GM12878 (cell line): ENCODE results near the gene FERMT3. TPM values are rescaled to one million over a fixed set of nuclear protein-coding genes. Genes with fewer than 3 reads are reported as not detected.

Source experiments
- ATAC-seq: fragments of 200-7000 bp; cut with Tn5 transposase; 3 replicates; pipeline ENCODE4 v1.9.1; 2020; ENCODE audit warnings: mild to moderate bottlenecking, moderate library complexity
- BruUV-seq: library from RNA; stranded (reverse); fragments of 400-500 nt; replicated peaks from 2 replicates; lab custom pipeline; 2021; lab: Mats Ljungman, UMichigan
- CTCF ChIA-PET: fragments of 300-600 bp; sonication (Branson Sonifier 250); formaldehyde crosslinking; extraction: SDS; loops from one replicate; lab custom pipeline; 2021; ENCODE audit warnings: inconsistent platforms; lab: Yijun Ruan, JAX
- POLR2A ChIA-PET: fragments of 350-600 bp; formaldehyde crosslinking; extraction: SDS; loops from one replicate; lab custom pipeline; 2021; ENCODE audit warnings: inconsistent platforms; lab: Charles Lee
- RAD21 ChIA-PET: fragments of 300-600 bp; sonication (Branson Sonifier 250); formaldehyde crosslinking; loops from one replicate; lab custom pipeline; 2023; ENCODE audit warnings: antibody characterized with exemption; ENCODE audit not compliant: unreplicated experiment; lab: Charles Lee
- SMC1A ChIA-PET: fragments of 300-600 bp; sonication (Branson Sonifier 250); formaldehyde crosslinking; loops from one replicate; lab custom pipeline; 2023; ENCODE audit not compliant: unreplicated experiment, uncharacterized antibody; lab: Charles Lee
- DNase-seq: peaks from one replicate; pipeline ENCODE4 v3.0.0-alpha.2; 2011; ENCODE audit warnings: low read depth, low spot score
- FAIRE-seq: peaks from 3 replicates; lab custom pipeline; 2011; peaks lifted over from hg19 to GRCh38; lab: Jason Lieb, UNC
- H2AFZ ChIP-seq: 2 replicates; pipeline ENCODE4 v1.6.0; 2011; ENCODE audit warnings: low read depth, low read length, control low read depth; ENCODE audit not compliant: control insufficient read depth
- H3K27ac ChIP-seq: 2 replicates; pipeline ENCODE4 v1.5.1; 2011; ENCODE audit warnings: control low read depth; ENCODE audit not compliant: control insufficient read depth, insufficient read depth
- H3K27me3 ChIP-seq, 2 experiments: replicated peaks in 1 of 2; 2 replicates each; pipeline versions ENCODE4 v1.6.0 to v1.6.1; 2011; ENCODE audit warnings: low read length in 1 of 2; ENCODE audit not compliant: control insufficient read depth in 2 of 2, insufficient read depth in 2 of 2
- H3K36me3 ChIP-seq, 2 experiments: 2 replicates each; pipeline ENCODE4 v1.5.1; 2011; ENCODE audit warnings: low read length in 1 of 2; ENCODE audit not compliant: control insufficient read depth in 2 of 2, insufficient read depth in 2 of 2
- H3K4me1 ChIP-seq: 2 replicates; pipeline ENCODE4 v1.6.1; 2011; ENCODE audit warnings: mild to moderate bottlenecking, low read length, moderate library complexity, mixed read lengths; ENCODE audit not compliant: control insufficient read depth, insufficient read depth
- H3K4me2 ChIP-seq: 2 replicates; pipeline ENCODE4 v1.6.0; 2011; ENCODE audit warnings: control low read depth; ENCODE audit not compliant: control insufficient read depth, insufficient read depth
- H3K4me3 ChIP-seq: fragments of 200-600 bp; sonication (generic); 2 replicates; pipeline ENCODE4 v1.5.1; 2016
- H3K79me2 ChIP-seq: 2 replicates; pipeline ENCODE4 v1.6.0; 2011; ENCODE audit warnings: low read length; ENCODE audit not compliant: control insufficient read depth, insufficient read depth
- H3K9ac ChIP-seq: 2 replicates; pipeline ENCODE4 v1.8.0; 2011; ENCODE audit warnings: low read length, control low read depth, mixed read lengths; ENCODE audit not compliant: control insufficient read depth, insufficient read depth
- H3K9me3 ChIP-seq: replicated peaks from 3 replicates; pipeline ENCODE4 v1.5.1; 2011; ENCODE audit warnings: mild to moderate bottlenecking, low read length; ENCODE audit not compliant: control insufficient read depth, insufficient read depth
- H4K20me1 ChIP-seq: 2 replicates; pipeline ENCODE4 v1.6.0; 2011; ENCODE audit not compliant: control insufficient read depth, insufficient read depth
- HCFC1 ChIP-seq: fragments of 150-350 bp; IDR thresholded peaks from 2 replicates; pipeline ENCODE4 v1.6.1; 2014; ENCODE audit warnings: low read length
- MYC ChIP-seq: IDR thresholded peaks from 2 replicates; pipeline ENCODE4 v1.6.1; 2011; ENCODE audit warnings: mild to moderate bottlenecking, low read length, moderate library complexity, inconsistent platforms; ENCODE audit not compliant: insufficient read depth, insufficient replicate concordance, insufficient read length, severe bottlenecking
- POLR2AphosphoS5 ChIP-seq: IDR thresholded peaks from 2 replicates; pipeline ENCODE4 v1.6.1; 2011; ENCODE audit warnings: mild to moderate bottlenecking, low read length, inconsistent platforms
- SREBF2 ChIP-seq: IDR thresholded peaks from 2 replicates; pipeline ENCODE4 v1.6.1; 2012; ENCODE audit warnings: mild to moderate bottlenecking, low read length
- SUPT20H ChIP-seq: IDR thresholded peaks from 2 replicates; pipeline ENCODE4 v1.6.1; 2011; ENCODE audit warnings: low read depth, mild to moderate bottlenecking, low read length, moderate library complexity, borderline replicate concordance; ENCODE audit not compliant: control insufficient read depth
- TARDBP ChIP-seq: IDR thresholded peaks from 2 replicates; pipeline ENCODE4 v1.6.1; 2016; ENCODE audit warnings: borderline replicate concordance
- ZNF207 ChIP-seq: fragments of 450-650 bp; IDR thresholded peaks from 2 replicates; pipeline ENCODE4 v1.6.1; 2014; ENCODE audit warnings: antibody characterized with exemption, mild to moderate bottlenecking, borderline replicate concordance
- ZNF384 ChIP-seq: IDR thresholded peaks from 2 replicates; pipeline ENCODE4 v1.6.1; 2012; ENCODE audit warnings: low read depth, mild to moderate bottlenecking, low read length, improper control_type of control experiment, borderline replicate concordance
- WGBS: methylation state at CpG from one replicate; pipeline ENCODE4 v1.1.6; 2016; ENCODE audit warnings: low lambda C conversion rate; ENCODE audit not compliant: insufficient replicate concordance, insufficient coverage; ENCODE audit errors: missing lambda C conversion rate; 5-methylcytosine and 5-hydroxymethylcytosine counted together
- in situ Hi-C: fragments of 300-500 bp; cut with MboI; formaldehyde crosslinking; loops from 9 replicates; pipeline ENCODE4 v1.14.3; 2018; ENCODE audit warnings: mixed read lengths
- intact Hi-C: fragments of 100-400 bp; cut with micrococcal nuclease; formaldehyde crosslinking; loops from one replicate; pipeline ENCODE4 v1.14.2; 2022; ENCODE audit not compliant: unreplicated experiment
- polyA plus RNA-seq, 11 experiments: library from polyadenylated mRNA; depleted of rRNA in 4 of 11; unstranded in 6 of 11; stranded (reverse) in 5 of 11; fragments of >200 nt; fragmentation: Nextera tagmentation in 4 of 11; fragmentation: Illumina TruSeq in 1 of 11; extraction: Ambion mirVana in 4 of 11; extraction: Trizol in 1 of 11; gene quantifications; 1 replicate in 1 of 11; 2 replicates in 10 of 11; pipeline versions ENCODE4 v1.2.1 to v1.2.3, GENCODE V29; 2011 to 2016; ENCODE audit warnings: inconsistent platforms in 2 of 11, missing spikeins in 2 of 11, low read depth in 1 of 11
- total RNA-seq, 4 experiments: library from RNA; depleted of rRNA in 3 of 4; stranded (reverse); fragments of >200 nt in 3 of 4; fragmentation: Illumina TruSeq in 1 of 4; extraction: Trizol in 1 of 4; gene quantifications; 2 replicates each; pipeline versions ENCODE4 v1.2.1 to v1.2.3, GENCODE V29; 2013 to 2021
- TF ChIP-seq, protein P1 (sequence below): IDR thresholded peaks from 2 replicates; pipeline ENCODE4 v1.6.1; 2012; ENCODE audit warnings: low read depth, low read length, improper control_type of control experiment
- TF ChIP-seq, protein P2 (sequence below): IDR thresholded peaks from 2 replicates; pipeline ENCODE4 v1.6.1; 2012; ENCODE audit warnings: mild to moderate bottlenecking, low read depth, low read length

FERMT3 gene
- total and polyA plus RNA-seq, 10 of the 15 experiments (the other 5 are each of a cell fraction or from before 2014, with no cell fraction given), result 2.0 to 211 (median 114) TPM

DNA sequence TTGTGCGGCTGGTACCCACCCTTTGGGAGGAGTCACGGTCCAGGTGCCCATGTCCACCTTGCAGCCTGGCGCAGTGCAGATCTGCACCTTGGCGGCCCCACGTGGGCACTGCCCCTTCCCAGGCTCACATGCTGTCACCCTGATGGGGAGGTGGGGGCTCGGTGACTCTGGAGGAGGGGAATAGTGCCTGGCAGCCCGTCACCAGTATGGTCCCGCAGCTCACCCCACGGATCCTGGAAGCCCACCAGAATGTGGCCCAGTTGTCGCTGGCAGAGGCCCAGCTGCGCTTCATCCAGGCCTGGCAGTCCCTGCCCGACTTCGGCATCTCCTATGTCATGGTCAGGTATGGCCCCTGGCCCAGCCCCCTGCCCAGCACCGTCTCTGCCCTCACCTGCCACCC, 14.3 kb downstream of the FERMT3 start (continued):
- TF ChIP-seq, protein P1, sequence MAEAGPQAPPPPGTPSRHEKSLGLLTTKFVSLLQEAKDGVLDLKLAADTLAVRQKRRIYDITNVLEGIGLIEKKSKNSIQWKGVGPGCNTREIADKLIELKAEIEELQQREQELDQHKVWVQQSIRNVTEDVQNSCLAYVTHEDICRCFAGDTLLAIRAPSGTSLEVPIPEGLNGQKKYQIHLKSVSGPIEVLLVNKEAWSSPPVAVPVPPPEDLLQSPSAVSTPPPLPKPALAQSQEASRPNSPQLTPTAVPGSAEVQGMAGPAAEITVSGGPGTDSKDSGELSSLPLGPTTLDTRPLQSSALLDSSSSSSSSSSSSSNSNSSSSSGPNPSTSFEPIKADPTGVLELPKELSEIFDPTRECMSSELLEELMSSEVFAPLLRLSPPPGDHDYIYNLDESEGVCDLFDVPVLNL, result no peak
- TF ChIP-seq TARDBP, result no peak
- TF ChIP-seq ZNF384, result no peak
- TF ChIP-seq POLR2AphosphoS5, result no peak
- TF ChIP-seq ZNF207, result no peak

DNA sequence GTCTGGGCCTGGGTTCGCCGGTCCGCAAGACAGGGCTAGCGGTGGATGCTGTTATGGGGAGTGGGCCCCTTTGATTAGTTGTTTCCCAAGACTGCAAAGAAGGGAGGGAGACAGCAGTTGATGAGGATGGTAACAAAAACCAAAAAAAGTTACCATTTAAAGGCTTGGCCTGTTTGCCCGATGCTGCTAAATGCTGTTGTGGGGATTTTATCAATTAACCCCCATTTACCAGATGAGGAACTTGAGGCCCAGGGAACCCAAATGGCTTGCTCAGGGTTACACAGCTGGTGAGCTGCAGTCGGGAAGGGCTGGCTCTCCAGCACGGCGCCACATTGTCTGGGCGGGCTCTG, 16.1 kb downstream of the FERMT3 start:
- Histone ChIP-seq H3K79me2 (peaks cover 29% of the 10 kb centered on the region), H3K4me3 (no peak overlapping the region), H3K27ac (no peak overlapping the region), H4K20me1 (no peaks in the 10 kb centered on the region), H3K9me3 (no peaks in the 10 kb centered on the region), H2AFZ (no peak overlapping the region), H3K9ac (no peak overlapping the region), H3K4me2 (no peak overlapping the region), H3K4me1 (peaks cover 6% of the 10 kb centered on the region), H3K36me3 (peaks cover 24 to 27% of the 10 kb centered on the region in 2 experiments), H3K27me3 (no peaks in the 10 kb centered on the region)
- no TSS peak for BruUV-seq
- ChIA-PET CTCF (no interaction called here), RAD21 (interaction anchor here (1.6 kb wide), 1 partner anchor 18 kb away, joined by 5 read pairs; no protein-coding TSS in a partner anchor), SMC1A (interaction anchor here (5.4 kb wide), 1 partner anchor 16 kb away, joined by 56 read pairs; the partner anchor contains the start of gene FERMT3), POLR2A (interaction anchor here (1.4 to 9.7 kb wide), 4 partner anchors 12 to 21 kb away, joined by 5 to 85 read pairs (median 41); partner anchors contain the start of genes FERMT3, FKBP2 and PPP1R14B)
- in situ Hi-C loops, result no loop called here
- no peak for DNase-seq
- 76% methylated on average over 9 of the region's 9 CpGs for WGBS
- FAIRE-seq, result no peak
- no peak for ATAC-seq
- intact Hi-C loops, result no loop called here
- no peak for TF ChIP-seq SUPT20H
- TF ChIP-seq POLR2AphosphoS5, result no peak
- TF ChIP-seq HCFC1, result no peak
- TF ChIP-seq SREBF2, result no peak
- no peak for TF ChIP-seq MYC
- TF ChIP-seq, protein P2, sequence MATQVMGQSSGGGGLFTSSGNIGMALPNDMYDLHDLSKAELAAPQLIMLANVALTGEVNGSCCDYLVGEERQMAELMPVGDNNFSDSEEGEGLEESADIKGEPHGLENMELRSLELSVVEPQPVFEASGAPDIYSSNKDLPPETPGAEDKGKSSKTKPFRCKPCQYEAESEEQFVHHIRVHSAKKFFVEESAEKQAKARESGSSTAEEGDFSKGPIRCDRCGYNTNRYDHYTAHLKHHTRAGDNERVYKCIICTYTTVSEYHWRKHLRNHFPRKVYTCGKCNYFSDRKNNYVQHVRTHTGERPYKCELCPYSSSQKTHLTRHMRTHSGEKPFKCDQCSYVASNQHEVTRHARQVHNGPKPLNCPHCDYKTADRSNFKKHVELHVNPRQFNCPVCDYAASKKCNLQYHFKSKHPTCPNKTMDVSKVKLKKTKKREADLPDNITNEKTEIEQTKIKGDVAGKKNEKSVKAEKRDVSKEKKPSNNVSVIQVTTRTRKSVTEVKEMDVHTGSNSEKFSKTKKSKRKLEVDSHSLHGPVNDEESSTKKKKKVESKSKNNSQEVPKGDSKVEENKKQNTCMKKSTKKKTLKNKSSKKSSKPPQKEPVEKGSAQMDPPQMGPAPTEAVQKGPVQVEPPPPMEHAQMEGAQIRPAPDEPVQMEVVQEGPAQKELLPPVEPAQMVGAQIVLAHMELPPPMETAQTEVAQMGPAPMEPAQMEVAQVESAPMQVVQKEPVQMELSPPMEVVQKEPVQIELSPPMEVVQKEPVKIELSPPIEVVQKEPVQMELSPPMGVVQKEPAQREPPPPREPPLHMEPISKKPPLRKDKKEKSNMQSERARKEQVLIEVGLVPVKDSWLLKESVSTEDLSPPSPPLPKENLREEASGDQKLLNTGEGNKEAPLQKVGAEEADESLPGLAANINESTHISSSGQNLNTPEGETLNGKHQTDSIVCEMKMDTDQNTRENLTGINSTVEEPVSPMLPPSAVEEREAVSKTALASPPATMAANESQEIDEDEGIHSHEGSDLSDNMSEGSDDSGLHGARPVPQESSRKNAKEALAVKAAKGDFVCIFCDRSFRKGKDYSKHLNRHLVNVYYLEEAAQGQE, result no peak
